Measurements from ENCODE around the gene NPR1.
"Not testable (repeated sequence)": the region's sequence is repeated elsewhere in the genome, so short reads cannot be mapped to it uniquely, and the experiment has no call there.

Gene NPR1

DNA sequence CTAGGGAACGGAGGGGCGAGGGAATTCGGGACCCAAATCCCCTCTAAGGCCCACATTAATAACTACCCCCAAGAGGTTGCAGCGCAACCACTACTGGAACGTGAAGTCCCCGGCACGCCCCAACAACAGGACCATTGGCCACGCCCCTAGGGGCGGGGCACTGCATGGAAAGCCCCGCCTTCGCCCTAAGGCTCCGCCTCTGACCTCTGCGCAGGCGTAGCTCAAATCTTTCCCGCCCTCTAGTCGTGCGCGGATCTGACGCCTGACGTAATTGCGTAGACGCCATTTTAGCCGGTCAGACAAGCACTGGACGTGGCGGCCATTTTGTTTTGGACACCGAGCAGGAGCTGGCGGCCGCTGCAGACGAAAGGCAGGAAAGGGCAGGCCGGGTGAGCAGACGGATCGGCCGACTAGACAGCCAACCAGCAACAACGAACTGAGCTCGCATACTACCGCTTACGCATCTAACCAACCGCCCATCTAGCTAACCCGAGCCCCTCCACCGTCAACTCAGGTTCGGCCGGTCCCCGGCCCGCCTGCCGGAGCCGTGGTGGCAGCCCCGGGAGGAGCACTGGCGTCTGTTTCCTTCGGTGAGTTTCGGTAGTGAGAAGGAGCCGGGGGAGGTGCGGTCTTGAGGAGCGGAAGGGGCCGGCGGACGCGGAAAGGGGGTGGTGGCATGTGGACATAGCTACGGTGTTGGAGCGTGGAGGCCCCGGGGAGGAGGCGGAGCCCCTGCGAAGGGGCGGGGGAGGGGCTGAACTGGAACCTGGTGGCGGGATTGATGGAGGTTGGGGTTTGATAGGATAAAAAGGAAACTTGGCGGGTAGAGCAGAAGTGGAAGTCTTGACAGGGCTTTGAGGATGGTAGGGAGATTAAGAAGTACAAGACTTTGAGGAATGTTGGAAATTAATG is 44.5 kb upstream of the NPR1 start, which contains the start of gene CHTOP:
Gene CHTOP (plus strand): TSS at position 313 of the 912 bp plus-strand sequence. CDS start 2,523 bp downstream, outside the sequence.
- H3K4me3 ChIP-seq (ENCODE audit: low read depth, low read length), result peak within 1 kb of the TSS; percentile 98
- in situ Hi-C loops (cut with HindIII; ENCODE audit: low sequenced_read_pairs), result no loop called here
- peak; percentile 98 for DNase-seq (ENCODE audit: low read depth, low spot score)
- TF ChIP-seq, protein P1, sequence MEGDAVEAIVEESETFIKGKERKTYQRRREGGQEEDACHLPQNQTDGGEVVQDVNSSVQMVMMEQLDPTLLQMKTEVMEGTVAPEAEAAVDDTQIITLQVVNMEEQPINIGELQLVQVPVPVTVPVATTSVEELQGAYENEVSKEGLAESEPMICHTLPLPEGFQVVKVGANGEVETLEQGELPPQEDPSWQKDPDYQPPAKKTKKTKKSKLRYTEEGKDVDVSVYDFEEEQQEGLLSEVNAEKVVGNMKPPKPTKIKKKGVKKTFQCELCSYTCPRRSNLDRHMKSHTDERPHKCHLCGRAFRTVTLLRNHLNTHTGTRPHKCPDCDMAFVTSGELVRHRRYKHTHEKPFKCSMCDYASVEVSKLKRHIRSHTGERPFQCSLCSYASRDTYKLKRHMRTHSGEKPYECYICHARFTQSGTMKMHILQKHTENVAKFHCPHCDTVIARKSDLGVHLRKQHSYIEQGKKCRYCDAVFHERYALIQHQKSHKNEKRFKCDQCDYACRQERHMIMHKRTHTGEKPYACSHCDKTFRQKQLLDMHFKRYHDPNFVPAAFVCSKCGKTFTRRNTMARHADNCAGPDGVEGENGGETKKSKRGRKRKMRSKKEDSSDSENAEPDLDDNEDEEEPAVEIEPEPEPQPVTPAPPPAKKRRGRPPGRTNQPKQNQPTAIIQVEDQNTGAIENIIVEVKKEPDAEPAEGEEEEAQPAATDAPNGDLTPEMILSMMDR (IDR thresholded peaks at IDR 0.05; ENCODE audit: low read depth, low read length), result no peak

DNA sequence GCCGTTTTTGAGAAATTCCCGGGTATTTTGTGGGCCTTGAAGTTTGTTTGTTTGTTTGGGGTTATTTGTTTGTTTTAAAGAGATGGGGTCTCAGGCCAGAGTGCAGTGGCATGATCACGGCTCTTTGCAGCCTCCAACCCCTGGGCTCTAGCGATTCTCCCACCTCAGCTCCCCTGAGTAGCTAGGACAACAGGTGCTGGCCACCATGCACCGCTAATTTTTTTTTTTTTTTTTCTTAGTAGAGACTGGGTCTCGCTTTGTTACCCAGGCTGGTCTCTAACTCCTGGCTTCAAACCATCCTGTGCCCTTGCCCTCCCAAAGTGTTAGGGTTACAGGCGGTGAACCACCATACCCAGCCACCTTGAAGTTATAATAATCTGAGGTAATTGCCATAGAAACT is 42.6 kb upstream of the NPR1 start:
- no peak for DNase-seq (ENCODE audit: low read depth, low spot score)
- in situ Hi-C loops (cut with HindIII; ENCODE audit: low sequenced_read_pairs), result no loop called here
- TF ChIP-seq, protein P1 (IDR thresholded peaks at IDR 0.05; ENCODE audit: low read depth, low read length), result no peak
- H3K4me3 ChIP-seq (ENCODE audit: low read depth, low read length), result peak overlapping the region; percentile 98

DNA sequence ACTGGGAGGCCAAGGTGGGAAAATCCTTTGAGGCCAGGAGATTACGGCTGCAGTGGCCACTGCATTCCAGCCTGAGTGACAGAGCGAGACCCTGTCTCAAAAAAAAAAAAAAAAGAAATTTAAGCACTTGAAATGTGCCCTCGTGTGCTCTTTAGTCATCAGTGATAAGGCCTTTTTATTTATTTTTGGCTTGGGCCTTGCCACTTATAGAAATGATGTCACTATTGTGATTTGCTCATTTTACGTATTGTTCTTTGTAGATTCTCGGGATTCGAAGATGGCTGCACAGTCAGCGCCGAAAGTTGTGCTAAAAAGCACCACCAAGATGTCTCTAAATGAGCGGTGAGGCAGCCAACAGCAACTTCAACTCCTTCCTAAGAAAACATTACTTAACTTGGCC is 42.2 kb upstream of the NPR1 start:
- in situ Hi-C loops (cut with HindIII; ENCODE audit: low sequenced_read_pairs), result no loop called here

DNA sequence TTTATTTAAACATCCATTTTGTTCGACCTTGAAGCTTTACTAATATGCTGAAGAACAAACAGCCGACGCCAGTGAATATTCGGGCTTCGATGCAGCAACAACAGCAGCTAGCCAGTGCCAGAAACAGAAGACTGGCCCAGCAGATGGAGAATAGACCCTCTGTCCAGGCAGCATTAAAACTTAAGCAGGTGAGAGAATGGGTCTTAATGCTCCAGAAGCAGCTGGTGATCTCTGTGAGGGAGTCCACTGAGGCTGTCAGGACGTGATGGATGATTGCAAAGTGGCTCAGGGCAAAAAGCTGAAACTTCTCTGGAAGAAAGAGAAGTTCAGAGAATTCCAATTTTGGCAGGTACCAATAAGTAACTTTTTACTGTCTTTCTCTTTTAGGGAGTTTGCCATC is 40.2 kb upstream of the NPR1 start:
- H3K4me3 ChIP-seq (ENCODE audit: low read depth, low read length), result no peak overlapping the region
- in situ Hi-C loops (cut with HindIII; ENCODE audit: low sequenced_read_pairs), result no loop called here
- TF ChIP-seq, protein P1 (IDR thresholded peaks at IDR 0.05; ENCODE audit: low read depth, low read length), result no peak
- no peak for DNase-seq (ENCODE audit: low read depth, low spot score)

More for the DNA sequence above, 42.2 kb upstream of the NPR1 start:
- no peak for DNase-seq (ENCODE audit: low read depth, low spot score)
- H3K4me3 ChIP-seq (ENCODE audit: low read depth, low read length), result no peak overlapping the region
- TF ChIP-seq, protein P1 (IDR thresholded peaks at IDR 0.05; ENCODE audit: low read depth, low read length), result no peak

DNA sequence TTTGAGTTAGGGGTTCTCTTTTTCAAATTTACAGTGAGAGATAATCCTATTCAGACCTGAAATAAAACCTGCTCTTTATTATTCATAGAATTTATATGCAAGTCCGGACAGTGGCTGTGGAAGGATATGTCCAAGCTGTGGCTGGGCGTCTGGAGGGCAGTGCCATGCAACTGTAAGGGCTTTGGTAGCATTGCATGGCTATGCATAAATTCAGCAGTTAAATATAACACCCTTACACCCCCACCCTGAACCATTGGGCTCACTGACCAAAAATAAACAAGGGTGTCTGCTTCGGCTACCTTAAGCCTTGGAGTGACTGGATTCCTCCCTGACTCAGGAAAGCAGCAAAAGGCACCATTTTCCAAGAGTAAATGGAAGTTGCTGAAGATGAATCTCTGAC is 39.2 kb upstream of the NPR1 start:
- in situ Hi-C loops (cut with HindIII; ENCODE audit: low sequenced_read_pairs), result no loop called here

DNA sequence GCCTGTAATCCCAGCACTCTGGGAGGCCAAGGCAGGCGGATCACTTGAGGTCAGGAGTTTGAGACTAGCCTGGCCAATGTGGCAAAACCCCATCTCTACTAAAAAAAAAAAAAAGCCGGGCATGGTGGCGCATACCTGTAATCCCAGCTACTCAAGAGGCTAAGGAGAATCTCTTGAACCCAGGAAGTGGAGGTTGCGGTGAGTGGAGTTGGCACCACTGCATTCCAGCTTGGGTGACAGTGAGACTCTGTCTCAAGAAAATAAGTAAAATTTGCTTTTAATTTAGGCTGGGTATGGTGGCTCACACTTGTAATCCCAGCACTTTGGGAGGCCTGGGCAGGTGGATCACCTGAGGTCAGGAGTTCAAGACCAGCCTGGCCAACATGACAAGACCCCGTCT is 38.3 kb upstream of the NPR1 start:
- H3K4me3 ChIP-seq (ENCODE audit: low read depth, low read length); in situ Hi-C loops (cut with HindIII; ENCODE audit: low sequenced_read_pairs); DNase-seq (ENCODE audit: low read depth, low spot score): not testable (repeated sequence)

More for the DNA sequence above, 39.2 kb upstream of the NPR1 start:
- TF ChIP-seq, protein P1 (IDR thresholded peaks at IDR 0.05; ENCODE audit: low read depth, low read length), result no peak
- H3K4me3 ChIP-seq (ENCODE audit: low read depth, low read length), result no peak overlapping the region
- DNase-seq (ENCODE audit: low read depth, low spot score), result no peak

DNA sequence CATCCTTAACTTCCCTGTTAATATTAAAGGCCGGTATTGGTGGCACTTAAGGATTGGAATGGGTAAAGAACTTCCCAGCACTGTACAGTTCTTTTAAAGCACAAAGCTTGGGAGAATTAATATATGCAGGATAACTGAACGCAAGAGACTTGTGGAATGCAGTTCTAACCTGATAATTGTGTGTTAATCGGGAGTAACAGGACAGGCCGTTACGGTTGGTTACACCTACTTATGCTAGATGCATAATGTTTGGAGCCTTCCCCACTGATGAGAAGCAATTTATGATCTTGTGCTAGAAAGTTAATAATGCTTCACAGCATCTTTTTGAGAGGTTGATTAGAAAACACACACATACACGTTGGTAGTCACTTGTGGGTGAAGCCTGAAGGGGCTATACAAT is 37.6 kb upstream of the NPR1 start:
- H3K4me3 ChIP-seq (ENCODE audit: low read depth, low read length), result no peak overlapping the region
- TF ChIP-seq, protein P1 (IDR thresholded peaks at IDR 0.05; ENCODE audit: low read depth, low read length), result no peak
- no peak for DNase-seq (ENCODE audit: low read depth, low spot score)
- in situ Hi-C loops (cut with HindIII; ENCODE audit: low sequenced_read_pairs), result no loop called here
